22Rv1 (cell line): Measurements from ENCODE around the gene PSMC3IP.

Experiments used
- ZFX ChIP-seq: fragments of 450-650 bp; IDR thresholded peaks from 2 replicates; pipeline ENCODE4 v1.6.1; 2017; ENCODE audit warnings: antibody characterized with exemption, borderline replicate concordance
- TF ChIP-seq, protein P1 (sequence below): fragments of 450-650 bp; IDR thresholded peaks from 2 replicates; pipeline ENCODE4 v1.5.1; 2017; ENCODE audit warnings: mild to moderate bottlenecking

DNA sequence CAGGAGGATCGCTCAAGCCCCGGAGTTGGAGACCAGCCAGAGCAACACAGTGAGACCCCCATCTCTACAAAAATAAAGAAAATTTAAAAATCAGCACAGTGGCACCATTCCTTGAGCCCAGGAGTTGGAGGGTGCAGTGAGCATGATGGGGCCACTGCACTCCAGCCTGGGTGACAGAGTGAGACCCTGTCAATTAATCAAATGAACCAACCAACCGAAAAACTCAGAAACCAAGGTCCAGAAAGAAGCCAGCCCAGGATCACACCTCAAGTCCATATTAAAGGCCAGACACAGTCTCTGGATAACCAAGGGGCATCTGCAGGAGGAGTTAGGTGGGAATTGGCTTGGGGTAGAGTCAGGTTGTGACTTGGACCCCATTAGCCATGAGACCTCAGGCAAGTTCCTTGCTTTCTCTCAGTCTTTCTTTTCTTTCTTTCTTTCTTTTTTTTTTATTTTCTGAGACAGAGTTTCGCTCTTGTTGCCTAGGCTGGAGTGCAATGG, 22.4 kb downstream of the PSMC3IP start:
- TF ChIP-seq, protein P1, sequence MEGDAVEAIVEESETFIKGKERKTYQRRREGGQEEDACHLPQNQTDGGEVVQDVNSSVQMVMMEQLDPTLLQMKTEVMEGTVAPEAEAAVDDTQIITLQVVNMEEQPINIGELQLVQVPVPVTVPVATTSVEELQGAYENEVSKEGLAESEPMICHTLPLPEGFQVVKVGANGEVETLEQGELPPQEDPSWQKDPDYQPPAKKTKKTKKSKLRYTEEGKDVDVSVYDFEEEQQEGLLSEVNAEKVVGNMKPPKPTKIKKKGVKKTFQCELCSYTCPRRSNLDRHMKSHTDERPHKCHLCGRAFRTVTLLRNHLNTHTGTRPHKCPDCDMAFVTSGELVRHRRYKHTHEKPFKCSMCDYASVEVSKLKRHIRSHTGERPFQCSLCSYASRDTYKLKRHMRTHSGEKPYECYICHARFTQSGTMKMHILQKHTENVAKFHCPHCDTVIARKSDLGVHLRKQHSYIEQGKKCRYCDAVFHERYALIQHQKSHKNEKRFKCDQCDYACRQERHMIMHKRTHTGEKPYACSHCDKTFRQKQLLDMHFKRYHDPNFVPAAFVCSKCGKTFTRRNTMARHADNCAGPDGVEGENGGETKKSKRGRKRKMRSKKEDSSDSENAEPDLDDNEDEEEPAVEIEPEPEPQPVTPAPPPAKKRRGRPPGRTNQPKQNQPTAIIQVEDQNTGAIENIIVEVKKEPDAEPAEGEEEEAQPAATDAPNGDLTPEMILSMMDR, result no peak
- no peak for TF ChIP-seq ZFX
